Esophagus muscularis mucosa (tissue), 3 donors: ENCODE data around the gene ASAP2.

Experiments used
- CTCF ChIP-seq, 3 experiments: fragments of 200-600 bp in 2 of 3; fragments of 450-650 bp in 1 of 3; sonication (generic) in 2 of 3; IDR thresholded peaks; one replicate each; pipeline ENCODE4 v1.5.1; 2017 to 2019; ENCODE audit warnings: antibody characterized with exemption in 3 of 3, mild to moderate bottlenecking in 2 of 3, moderate library complexity in 1 of 3
- POLR2A ChIP-seq: fragments of 450-650 bp; IDR thresholded peaks from one replicate; pipeline ENCODE4 v1.6.1; 2017; ENCODE audit warnings: antibody characterized with exemption, moderate library complexity, mild to moderate bottlenecking, low read depth

GRCh38 chr2:9230051-9230802 is 23.6 kb downstream of the ASAP2 start:
- TF ChIP-seq CTCF (IDR thresholded peaks at IDR 0.05) (no peak), POLR2A (no peak)
